NCI-H2196 (cell line): ENCODE data around the gene KATNAL2.
A peak's percentile ranks its signal among the peaks of the same experiment; 100 is the strongest.

ENCODE experiments used
- DNase-seq: peaks from one replicate; lab custom pipeline; 2025; ENCODE audit not compliant: unreplicated experiment; lab: John Stamatoyannopoulos, UW

The KATNAL2 gene, protein sequence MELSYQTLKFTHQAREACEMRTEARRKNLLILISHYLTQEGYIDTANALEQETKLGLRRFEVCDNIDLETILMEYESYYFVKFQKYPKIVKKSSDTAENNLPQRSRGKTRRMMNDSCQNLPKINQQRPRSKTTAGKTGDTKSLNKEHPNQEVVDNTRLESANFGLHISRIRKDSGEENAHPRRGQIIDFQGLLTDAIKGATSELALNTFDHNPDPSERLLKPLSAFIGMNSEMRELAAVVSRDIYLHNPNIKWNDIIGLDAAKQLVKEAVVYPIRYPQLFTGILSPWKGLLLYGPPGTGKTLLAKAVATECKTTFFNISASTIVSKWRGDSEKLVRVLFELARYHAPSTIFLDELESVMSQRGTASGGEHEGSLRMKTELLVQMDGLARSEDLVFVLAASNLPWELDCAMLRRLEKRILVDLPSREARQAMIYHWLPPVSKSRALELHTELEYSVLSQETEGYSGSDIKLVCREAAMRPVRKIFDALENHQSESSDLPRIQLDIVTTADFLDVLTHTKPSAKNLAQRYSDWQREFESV

DNA sequence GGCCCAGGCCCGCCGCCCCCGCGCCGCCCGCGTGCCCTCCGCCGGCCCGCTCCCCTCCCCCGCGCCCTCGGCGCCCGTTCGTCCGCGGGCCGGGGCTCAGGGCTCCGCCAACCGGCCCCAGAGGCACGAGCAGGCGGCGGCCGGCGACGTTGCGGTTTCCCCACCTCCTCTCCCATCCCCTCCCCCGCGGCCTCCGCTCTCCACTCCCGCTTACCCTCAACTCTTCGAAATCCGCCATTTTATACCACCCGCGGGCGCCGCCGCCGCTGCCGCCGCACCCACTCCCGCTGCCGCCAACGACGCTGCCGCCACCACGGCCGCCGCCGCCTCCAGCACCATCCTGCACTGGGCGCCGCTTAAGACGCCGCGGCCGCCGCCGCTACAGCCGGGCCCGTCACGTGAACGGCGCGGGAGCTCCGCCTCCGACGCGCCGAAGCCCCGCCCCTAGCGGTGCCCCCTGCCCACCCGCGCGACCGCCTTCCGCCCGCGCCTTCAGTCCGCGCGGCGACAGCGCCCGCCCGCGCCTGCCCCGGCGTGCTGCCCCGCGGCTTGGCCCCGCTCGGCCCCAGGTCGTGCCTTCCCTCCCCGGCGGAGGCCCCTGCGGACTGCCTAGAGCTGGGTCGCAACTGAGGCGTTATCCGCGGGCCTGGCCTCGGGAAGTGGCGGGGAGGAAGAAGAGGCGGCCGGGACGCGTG lies at the start of gene KATNAL2, which contains the start of gene PIAS2:
TSS of gene KATNAL2 (plus strand) at position 495 of the 695 bp plus-strand sequence. CDS start 29,271 bp downstream, outside the sequence.
TSS of gene PIAS2 (minus strand) at position 400 of the 695 bp plus-strand sequence. CDS start at position 238, 162 bp downstream.
- DNase-seq, result peak; percentile 83

DNA sequence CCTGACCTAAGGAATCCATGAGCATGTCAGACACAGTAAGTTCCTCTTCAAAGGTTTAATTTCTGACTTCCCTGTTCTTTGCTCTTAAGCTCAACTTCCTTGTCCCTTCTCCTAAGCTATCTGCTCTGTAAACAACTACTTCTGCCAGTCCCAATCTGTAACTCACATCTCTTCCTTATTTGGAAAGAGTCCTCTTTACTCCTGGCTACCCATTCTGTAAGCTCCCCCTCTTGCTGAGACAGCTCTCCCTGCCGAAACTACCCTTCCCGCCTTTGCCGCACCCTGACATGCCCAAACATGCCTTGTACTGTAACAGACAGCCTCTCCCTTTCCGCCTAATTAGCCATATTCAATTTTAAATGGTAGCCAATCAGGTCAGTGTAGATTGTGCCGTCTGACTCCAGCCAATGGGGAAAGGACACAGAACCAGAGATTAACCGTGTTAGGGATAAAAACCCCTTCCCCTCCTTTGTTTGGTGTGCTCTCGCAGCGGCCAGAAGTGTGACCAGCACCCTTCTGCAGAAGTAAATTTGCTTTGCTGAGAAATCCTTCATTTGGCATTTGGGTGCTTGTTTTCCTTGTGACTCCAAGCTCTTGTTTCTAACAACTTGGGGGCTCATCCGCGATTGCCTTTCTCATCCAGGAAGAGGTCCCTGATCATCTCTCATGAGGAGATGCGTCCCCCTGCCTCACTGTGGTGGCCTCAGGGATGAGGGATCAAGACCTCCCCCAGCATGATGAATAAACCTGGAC lies 49.1 kb upstream of the KATNAL2 start:
- DNase-seq, result no peak

DNA sequence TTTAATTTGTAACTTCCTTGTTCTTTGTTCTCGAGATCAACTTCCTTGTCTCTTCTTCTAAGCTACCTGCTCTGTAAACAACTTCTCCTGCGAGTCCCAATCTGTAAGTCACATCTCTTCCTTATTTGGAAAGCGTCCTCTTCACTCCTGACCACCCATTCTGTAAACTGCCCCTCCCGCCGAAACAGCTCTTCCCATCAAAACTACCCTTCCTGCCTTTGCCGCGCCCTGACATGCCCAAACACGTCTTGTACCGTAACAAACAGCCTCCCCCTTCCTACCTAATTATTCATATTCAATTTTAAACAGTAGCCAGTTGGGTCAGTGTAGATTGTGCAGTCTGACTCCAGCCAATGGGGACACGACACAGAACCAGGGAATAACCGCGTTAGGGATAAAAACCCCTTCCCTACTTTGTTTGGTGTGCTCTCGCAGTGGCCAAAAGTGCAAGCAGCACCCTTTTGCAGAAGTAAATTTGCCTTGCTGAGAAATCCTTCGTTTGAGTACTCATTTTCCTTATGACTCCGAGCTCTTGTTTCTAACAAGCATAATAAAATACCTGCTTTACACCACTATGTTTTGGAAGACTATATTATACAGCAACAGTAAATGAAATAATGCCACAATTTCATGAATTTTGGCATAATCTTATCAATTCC lies 39.9 kb upstream of the KATNAL2 start:
- no peak for DNase-seq

DNA sequence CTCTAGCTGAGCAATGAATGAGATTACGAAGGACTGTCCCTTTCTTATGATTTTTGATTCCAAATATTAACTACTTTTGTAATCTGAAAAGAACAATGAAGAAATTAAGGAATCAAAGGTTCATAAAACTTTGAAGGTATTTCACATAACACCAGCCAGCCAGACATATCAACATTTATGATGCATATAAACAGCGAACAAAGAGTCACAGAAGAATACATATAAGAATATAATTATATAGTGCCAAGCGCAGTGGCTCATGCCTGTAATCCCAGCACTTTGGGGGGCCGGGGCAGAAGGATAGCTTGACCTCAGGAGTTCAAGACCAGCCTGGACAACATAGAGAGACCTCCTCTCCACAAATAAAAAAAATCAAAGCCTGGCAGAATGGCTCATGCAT lies 34.2 kb upstream of the KATNAL2 start:
- DNase-seq, result no peak

DNA sequence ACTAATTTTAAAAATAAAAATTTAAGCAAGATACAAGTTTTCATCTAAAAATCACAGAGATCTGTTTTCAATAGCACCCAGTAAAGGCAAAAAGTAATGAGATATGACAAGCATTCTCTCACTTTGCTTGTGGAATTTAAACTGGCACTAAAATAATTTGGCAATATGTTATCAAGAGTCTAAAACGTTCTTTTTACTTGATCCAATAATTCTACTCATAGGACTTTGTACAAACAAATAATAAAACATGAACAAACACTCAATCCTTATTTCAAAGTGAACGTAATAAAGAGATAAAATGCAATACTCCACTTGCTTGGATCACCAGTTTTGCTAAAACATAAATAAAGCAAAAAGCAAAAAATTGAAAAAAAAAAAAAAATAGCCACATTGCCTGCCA lies 30.5 kb upstream of the KATNAL2 start:
- DNase-seq, result no peak

DNA sequence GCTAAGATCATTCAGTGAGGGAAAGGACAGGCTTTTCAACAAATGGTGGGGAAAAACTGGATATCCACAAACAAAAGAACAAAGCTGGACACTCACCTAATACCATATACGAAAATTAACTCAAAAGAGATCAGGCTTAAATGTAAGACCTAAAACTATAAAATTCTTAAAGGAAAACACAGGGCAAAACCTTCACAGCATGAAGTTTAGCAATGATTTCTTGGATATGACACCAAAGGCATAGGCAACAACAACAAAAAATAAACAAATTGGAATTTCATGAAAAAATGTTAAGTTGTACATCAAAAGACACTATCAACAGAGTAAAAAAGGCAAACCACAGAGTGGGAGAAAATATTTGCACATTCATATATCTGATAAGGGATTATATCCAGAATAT lies 28.4 kb upstream of the KATNAL2 start:
- no peak for DNase-seq

DNA sequence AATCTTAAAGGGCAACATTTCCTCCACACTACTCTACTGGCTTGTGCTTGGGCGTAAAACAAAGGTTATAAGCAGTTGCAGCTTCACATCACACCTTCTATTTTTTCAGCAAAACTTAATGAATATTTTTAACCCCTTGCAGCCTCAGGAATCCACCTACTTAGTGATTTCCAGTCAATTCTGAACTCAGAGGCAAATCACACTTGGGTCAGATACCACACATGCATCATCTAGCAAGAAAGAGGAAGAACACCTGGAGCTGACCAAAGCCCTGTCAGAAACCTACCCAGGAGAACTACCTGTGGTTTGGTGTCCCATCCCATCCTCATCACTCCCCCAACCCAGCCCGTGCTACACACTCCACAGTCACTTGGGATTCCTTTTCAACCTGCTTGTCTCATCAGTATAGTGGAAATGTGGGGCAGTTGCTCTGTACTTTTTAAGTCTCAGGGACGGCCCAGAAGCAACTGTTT lies 25.6 kb upstream of the KATNAL2 start:
- no peak for DNase-seq

DNA sequence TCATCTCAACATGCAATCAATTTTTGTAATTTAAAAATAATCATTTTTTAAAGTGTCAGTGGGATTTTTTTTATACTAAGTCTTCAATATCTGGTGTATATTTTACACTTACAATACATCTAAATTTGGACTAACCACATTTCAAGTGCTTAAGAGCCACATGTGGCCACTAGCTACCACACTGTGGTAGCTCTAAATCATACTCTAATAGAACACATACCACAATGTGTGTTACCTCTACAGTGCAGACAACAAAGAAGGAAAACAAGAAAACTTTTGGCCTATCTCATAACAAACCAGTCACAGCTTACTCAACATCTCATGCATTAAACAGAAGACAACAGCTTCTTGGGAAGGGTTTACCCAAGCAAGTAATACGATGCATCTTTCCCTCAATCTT lies 24.6 kb upstream of the KATNAL2 start:
- no peak for DNase-seq

DNA sequence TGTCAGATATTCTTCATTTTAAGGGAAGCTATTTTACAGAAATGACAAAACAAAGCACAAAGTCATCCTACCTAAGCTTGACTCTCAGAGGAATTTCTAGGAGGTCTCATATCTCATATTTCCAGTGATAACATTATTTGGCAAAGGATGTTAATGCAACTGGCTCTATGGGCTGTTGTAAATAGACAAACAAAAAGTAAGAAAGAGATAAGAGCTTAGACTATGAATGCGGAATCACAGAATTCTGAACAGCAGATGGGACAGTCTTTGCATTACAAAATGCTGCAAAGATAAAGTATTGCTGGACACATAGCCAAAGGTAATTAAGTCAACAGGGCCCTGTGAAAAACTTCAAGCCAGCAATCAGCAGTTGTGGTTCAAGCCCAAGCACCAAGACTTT lies 24.0 kb upstream of the KATNAL2 start:
- no peak for DNase-seq

DNA sequence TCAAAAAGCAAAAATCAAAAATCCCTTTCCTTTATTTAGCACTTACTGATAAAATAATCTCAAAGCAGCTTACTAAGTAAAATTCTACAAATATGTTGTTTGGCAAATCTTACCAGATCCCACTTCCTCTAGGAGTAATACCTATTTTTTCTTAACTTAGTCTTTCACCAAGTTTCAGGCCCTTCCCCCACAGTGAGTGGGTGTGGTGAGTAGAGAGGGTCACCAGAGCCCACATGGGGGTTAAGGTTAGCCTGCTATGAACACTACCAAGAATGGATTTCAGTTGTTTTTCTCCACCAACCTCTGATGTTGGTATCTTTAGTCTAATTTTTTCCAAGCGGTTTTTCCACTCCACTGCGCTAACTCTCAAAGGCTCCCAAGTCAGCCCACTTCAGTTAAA lies 23.3 kb upstream of the KATNAL2 start:
- DNase-seq, result no peak

DNA sequence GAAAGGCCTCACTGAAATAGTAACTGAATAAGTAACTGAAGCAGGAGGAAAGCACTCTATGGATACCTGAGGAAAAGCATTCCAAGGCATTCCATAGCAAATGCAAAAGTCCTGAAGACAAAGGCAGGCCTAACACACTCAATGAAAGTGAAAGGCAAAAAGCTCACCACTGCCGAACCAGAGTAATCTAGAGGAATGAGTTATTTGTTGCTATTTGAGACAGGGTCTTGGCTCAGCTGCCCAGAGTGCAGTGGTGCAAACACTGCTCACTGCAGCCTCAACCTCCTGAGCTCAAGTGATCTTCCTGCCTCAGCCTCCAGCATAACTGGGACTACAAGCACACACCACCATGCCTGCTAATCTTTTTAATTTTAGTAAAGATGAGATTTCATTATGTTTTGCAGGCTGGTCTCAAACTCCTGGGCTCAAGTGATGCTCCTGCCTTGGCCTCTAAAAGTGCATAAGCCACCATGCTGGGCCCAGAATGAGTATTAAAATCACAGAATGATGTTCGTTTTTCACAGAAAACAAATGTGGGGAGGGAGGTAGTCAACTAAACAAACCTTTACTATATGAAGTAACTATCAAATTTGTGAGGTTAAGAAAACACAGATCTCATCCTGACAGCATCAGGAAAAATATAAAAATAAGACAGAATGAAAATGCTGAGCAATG lies 18.0 kb upstream of the KATNAL2 start:
- no peak for DNase-seq

DNA sequence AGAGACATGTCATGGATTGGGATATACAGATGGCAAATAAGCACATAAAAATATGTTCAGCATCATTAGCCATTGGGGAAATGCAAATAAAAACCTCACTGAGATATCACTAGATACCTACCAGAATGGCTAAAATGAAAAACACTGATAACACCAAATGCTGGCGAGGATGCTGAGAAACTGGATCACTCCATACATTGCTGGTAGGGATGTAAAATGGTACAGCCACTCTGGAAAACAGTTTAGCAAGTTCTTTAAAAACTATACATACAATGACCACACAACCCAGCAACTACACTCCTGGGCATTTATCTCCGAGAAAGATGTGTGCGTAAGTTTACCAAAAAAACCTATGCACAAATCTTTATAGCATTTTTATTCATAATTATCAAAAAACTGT lies 14.0 kb upstream of the KATNAL2 start:
- no peak for DNase-seq

DNA sequence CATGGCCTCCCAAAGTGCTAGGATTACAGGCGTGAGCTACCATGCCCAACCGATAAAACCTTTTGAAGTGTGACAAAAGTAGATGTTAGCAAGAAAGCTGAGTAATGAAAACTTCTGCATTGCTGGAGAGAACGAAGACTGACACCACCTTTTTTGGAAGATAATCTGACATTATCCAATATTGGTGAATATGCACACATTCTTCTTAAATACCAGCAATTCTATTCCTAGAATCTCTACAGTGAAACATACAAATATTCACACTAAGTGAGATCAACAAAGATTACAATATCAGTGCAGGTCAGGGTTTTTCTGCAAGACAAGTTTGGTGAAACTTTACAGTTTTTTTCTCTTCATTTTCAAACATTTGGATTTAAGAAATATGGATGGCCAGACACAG lies 7.9 kb upstream of the KATNAL2 start:
- DNase-seq, result no peak

DNA sequence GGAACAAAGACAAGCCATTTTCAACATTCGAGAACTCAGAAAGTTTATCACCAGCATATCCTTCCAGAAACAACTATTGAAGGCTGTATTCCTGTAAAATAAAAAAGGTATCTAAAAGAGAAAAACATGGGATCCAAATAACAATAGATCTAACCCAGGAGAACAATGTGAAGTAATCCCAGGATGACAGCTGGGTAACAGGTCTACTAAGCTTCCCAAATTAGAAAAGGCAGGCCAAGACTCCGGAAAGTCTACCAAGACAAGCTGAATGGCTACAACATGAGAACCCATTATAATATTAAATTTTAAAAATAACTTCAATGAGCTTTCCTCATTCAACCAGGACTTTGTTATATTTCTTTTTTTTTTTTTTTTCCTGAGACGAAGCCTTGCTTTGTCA lies 6.5 kb upstream of the KATNAL2 start:
- DNase-seq, result no peak

DNA sequence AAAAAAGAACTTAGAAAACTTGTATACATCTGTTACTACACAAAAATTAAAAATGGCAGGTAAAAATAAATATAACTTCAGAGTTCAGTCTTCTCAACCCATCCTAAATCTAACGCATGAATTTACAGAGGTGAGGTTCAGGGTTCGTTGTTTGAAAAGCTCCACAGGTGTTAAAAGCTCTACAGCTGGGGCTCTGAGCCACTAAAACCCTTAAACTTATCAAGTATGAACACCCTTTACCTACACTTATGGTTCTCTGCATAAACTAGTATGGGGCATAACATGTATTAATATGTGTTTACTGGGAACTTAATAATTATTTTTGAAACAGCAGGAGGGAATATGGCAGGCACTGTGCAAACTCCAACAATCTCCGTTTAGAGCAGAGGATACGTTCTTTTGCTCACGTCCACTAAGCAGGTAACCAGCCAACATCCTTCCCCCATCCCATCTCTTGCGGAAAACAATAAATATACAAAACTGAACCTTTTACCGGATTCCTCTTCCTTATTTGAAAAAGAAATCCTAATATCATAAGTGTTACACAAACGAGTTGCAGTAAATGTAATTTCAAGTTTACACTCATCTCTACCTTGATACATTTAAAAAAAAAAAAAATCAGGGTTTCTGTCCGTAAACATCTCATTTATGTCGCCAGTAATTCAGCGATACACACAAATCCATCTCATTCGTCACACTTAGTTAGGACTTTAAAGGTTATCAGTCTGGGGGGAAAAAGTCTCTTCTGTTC lies 1.4 kb upstream of the KATNAL2 start:
- no peak for DNase-seq

DNA sequence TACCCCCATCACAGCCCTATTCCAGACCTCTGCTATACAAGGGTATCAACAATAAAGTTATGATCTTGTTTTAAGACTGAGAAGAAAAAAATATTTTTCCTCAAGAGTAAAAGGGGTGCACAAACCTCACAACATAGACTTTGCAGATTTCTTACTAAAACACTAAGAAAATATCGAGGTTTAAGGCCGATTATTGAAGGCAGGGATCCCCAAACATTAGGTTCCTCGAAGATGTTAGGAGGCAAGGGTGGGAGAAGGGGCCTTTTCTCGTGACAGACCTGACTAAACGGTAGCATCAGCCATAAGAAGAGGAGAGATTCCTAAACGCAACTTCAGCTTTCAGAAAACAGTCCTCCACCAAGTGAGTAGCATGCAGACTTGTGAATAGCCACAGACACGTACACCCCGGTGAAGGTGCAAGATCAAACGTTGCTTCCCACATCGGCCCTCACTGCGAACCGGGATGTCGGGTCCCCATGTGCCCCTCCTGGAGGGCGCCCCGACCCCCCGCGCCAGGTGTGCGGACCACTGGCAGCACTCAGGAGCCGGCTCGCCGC lies 773 bp upstream of the KATNAL2 start:
- no peak for DNase-seq

DNA sequence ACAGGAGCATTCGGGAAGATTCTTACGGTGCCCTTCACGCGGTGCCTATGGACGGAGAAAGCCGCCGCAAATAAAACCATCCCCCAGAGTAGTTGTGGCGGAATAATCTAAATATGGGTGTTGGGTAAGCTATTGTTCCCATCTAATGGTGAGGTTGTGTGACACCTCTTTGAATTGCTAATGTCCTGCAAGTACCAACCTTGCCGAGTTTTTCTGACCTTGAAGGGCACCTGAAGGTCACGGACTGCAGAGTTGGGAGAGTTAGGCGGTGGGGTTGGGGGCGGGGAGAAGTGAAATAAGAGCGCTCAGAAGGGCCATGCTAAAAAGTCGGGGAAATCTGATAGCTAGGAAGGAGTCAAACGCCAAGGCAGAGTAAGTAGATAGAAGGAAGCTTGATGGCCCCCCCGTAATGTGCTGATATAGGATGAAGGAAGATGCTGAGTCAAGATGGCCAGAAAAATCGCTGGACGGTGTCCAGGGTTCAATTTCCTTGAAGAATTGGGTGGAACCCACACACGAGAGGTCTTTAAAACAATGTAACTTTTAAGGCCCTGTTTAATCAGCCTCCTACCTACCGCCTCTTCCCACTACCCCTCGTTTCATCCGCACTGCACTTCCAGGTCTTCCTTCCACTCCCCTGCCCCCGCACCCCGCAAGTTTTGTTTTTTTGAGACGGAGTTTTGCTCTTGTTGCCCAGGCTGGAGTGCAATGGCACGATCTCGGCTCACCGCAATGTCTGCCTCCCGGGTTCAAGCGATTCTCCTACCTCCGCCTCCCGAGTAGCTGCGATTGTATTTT lies 600 bp downstream of the KATNAL2 start:
- peak; percentile 28 for DNase-seq

DNA sequence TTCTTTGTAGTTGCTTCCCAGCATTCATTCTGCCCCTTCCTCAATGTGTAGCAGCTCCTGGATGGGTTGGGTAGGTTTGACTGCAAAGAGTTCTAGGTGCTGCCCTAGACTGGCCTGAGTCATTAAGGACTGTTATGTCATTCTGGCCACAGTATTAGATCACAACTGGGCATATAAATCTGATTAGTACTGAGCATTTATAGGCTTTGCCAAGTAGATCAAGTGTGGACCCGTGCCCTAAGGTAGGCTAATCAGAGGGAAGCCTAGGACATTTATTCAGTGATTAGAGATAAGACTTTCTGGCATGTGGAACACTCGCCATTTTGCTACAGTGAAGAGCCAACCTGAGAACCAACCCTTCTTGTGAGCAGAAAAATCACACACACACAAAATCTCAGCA lies 2.7 kb downstream of the KATNAL2 start:
- no peak for DNase-seq
